NCI-H526 (cell line): ENCODE measurements around the gene CROCC.
A peak's percentile ranks its signal among the peaks of the same experiment; 100 is the strongest.

ENCODE experiments used
- DNase-seq, 2 experiments: peaks; one replicate each; lab custom pipeline; 2025; lab: John Stamatoyannopoulos, UW

Gene CROCC

GRCh38 chr1:16969057-16969611 is 47.4 kb downstream of the CROCC start:
- no peak for DNase-seq

GRCh38 chr1:16969651-16970050 is 47.9 kb downstream of the CROCC start:
- DNase-seq = no peak

- DNase-seq = no peak
Observed at GRCh38 chr1:16970132-16970910, 48.6 kb downstream of the CROCC start.

- no peak for DNase-seq
Observed at GRCh38 chr1:16971341-16972188, 49.8 kb downstream of the CROCC start.

- no peak for DNase-seq
Observed at GRCh38 chr1:16972189-16972895, 50.6 kb downstream of the CROCC start.

- DNase-seq = no peak
Observed at GRCh38 chr1:16973215-16973614, 51.5 kb downstream of the CROCC start.

- no peak for DNase-seq
Observed at GRCh38 chr1:16975211-16975610, 53.5 kb downstream of the CROCC start.

- no peak for DNase-seq
Observed at GRCh38 chr1:16975838-16976237, 54.1 kb downstream of the CROCC start.

- no peak for DNase-seq
Observed at GRCh38 chr1:16976966-16977365, 55.2 kb downstream of the CROCC start.

GRCh38 chr1:16977377-16977776 is 55.6 kb downstream of the CROCC start:
- DNase-seq = no peak

GRCh38 chr1:16978139-16978538 is 56.4 kb downstream of the CROCC start:
- no peak for DNase-seq

GRCh38 chr1:16978567-16979474 is 57.1 kb downstream of the CROCC start:
- DNase-seq = no peak

- DNase-seq = no peak
Observed at GRCh38 chr1:16979475-16980327, 58.0 kb downstream of the CROCC start.

- DNase-seq = peak in 1 of 2 experiments; percentile 25
Observed at GRCh38 chr1:16980473-16981268, 58.9 kb downstream of the CROCC start, which contains the start of gene MFAP2. TSS of gene MFAP2 (minus strand) at chr1:16980620. CDS start at chr1:16978273, 2,347 bp downstream.

GRCh38 chr1:16981269-16981849 is 59.6 kb downstream of the CROCC start:
- no peak for DNase-seq

GRCh38 chr1:16982902-16983301 is 61.2 kb downstream of the CROCC start:
- DNase-seq = no peak

- no peak for DNase-seq
Observed at GRCh38 chr1:16983649-16984048, 61.9 kb downstream of the CROCC start.

- DNase-seq = no peak
Observed at GRCh38 chr1:16984717-16985116, 63.0 kb downstream of the CROCC start.

- no peak for DNase-seq
Observed at GRCh38 chr1:16986113-16986512, 64.4 kb downstream of the CROCC start.
